GM18511 (cell line): ENCODE results near the gene HTATSF1.

Source experiments
- ATAC-seq: cut with Tn5 transposase; IDR thresholded peaks from one replicate; pipeline ENCODE4 v1.9.1; 2021; ENCODE audit warnings: mild to moderate bottlenecking, moderate library complexity; ENCODE audit not compliant: unreplicated experiment

The HTATSF1 gene

GRCh38 chrX:136496186-136496763, 1.1 kb upstream of the HTATSF1 start:
- no peak for ATAC-seq

- ATAC-seq = peak; percentile 81
These were observed 432 bp upstream of the HTATSF1 start for GRCh38 chrX:136496764-136497555.

DNA sequence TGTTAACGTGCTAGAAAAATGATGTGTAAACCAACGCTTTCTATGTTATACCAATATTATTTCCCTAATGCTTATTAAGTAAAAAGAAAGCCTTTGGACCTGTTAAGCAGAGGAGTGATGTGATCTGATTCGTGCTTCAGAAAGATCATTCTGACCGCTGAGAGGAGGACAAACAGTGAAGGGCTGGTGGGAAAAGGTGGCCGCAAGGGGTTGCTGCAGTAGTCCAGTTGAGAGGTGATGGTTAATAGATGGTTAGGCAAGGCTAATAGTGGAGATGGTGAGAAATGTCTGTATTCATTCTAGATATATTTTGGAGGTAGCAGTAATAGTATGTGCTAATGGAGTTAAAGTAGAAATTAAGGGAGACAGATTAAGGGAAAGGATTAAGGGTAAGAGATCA, 21.7 kb downstream of the HTATSF1 start:
- ATAC-seq = no peak

GRCh38 chrX:136523770-136524169, 26.4 kb downstream of the HTATSF1 start:
- ATAC-seq = no peak

DNA sequence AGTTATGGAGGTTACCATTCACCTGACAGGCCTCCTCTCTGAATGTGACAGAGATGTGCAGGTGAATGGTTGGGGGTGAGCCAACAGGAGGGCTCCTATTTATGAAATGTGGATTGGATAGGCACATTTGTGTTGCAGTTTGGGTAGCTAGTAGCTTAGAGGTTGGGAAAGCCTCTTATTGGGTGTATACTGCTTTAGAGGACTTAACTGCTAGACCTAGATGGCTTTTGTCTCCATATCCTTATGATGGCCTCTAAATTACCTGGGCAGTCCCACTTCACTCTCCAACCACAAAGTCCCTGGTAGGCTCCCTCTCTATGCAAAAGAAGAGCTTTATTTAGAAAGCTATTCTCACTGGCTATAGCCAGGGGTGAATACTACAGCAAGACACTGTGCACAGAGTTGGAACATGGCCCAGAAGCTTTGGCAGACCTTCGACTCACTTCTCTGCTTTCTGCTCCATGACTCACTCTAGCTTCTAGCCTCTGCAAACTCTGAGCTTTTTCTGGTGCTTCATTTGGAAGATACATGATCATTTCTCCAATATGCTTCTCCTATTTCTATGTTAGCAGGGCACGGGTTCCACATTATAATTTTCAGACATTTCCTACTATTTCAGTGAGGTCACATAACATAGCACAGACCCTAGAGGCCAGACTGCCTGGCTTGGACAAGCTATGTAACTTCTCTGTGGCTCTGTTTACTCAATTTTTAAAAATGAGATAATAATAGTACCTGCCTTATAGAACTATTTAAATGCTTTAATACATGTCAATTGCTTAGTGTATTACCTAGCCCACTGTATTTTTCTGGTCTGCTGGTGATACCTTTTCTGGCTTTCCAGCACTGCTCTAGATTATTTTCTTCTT, 28.6 kb downstream of the HTATSF1 start:
- ATAC-seq = no peak

GRCh38 chrX:136528645-136529315, 31.4 kb downstream of the HTATSF1 start:
- ATAC-seq = no peak

- ATAC-seq = no peak
These were observed 32.4 kb downstream of the HTATSF1 start for GRCh38 chrX:136529795-136530194.

- ATAC-seq = no peak
These were observed 34.6 kb downstream of the HTATSF1 start, which contains the start of gene VGLL1 for GRCh38 chrX:136531951-136532350. Gene VGLL1, plus strand, starts transcription at chrX:136532215. Its CDS starts 3,806 bp downstream, at chrX:136536021.

- no peak for ATAC-seq
These were observed 36.7 kb downstream of the HTATSF1 start for GRCh38 chrX:136534131-136534530.

- no peak for ATAC-seq
These were observed 41.4 kb downstream of the HTATSF1 start for GRCh38 chrX:136538811-136539210.

DNA sequence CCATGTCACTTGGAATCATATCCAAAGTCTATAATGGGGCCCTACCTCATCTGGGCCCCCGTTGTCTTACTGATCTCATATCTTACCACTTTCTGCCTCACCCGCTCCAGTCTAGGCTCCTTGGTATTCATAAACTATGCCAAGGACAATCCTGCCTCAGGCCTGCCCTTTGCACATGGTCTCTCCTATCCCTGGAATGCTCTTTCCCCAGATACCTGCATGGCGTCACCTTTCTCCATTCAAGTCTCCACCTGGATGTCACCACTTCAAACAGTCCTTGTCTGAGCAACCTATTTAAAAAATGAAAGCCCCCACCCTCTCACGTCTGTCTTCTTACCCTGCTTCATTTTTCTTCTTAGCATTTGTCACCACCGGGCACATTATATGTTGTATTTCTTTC, 42.8 kb downstream of the HTATSF1 start:
- ATAC-seq = no peak

DNA sequence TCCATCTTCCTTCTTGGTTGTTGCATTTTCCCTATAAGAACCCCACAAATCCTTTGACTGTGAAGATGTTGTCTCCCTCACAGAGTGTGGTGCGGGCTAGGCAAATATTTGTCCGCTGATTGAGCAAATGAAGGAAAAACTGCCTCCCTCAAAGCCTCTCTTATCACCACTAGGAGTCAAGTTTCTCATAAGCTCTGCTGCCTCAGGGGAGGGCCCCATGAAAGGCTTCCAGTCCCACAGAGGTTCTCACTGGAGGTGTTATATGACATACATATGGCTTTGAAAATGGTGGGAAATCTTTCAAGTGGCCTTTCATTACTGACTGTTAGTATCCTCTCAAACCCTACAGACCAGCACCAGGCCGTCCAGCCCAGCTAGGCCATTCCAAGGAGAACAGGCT, 43.9 kb downstream of the HTATSF1 start:
- ATAC-seq = no peak

- no peak for ATAC-seq
These were observed 44.9 kb downstream of the HTATSF1 start for GRCh38 chrX:136542281-136542680.

DNA sequence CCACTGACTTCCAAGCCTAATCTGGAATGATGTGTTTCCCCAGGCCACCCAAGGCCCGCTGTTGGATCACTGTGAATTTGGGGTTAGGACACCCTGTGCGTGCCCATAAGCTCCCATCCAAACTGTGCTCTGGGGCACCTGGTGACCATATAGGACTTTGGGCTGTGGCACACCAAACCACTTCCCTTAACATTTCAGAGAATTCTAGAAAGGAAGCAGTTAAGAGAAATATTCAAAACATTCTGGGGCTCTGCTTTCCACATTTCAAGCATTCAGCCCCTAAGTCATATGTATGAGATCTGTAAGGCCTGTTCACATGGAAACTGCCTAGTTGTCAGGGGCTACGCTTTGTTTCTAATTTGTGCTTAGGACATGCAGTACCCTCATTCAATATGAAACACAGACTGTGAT, 49.0 kb downstream of the HTATSF1 start:
- no peak for ATAC-seq

GRCh38 chrX:136549226-136549625, 51.8 kb downstream of the HTATSF1 start:
- no peak for ATAC-seq

- no peak for ATAC-seq
These were observed 54.0 kb downstream of the HTATSF1 start for GRCh38 chrX:136551410-136551809.

- ATAC-seq = no peak
These were observed 58.3 kb downstream of the HTATSF1 start for GRCh38 chrX:136555694-136556093.
